H9 (cell line): ENCODE data around the gene R3HDM1. TPM values are rescaled to one million over a fixed set of nuclear protein-coding genes. Genes with fewer than 3 reads are reported as not detected.

ENCODE experiments used
- DNase-seq: peaks from one replicate; pipeline ENCODE4 v3.0.0-alpha.2; 2017
- H2AFZ ChIP-seq: one replicate; pipeline ENCODE4 v1.6.1; 2013; ENCODE audit warnings: mild to moderate bottlenecking, low read length, control low read depth, moderate library complexity
- H2AK5ac ChIP-seq: 2 replicates; pipeline ENCODE4 v1.6.1; 2013; ENCODE audit warnings: low read length, control low read depth, mixed read lengths; ENCODE audit not compliant: insufficient read length
- H2BK120ac ChIP-seq: one replicate; pipeline ENCODE4 v1.6.1; 2013; ENCODE audit warnings: low read depth, mild to moderate bottlenecking, low read length, control low read depth, inconsistent platforms; ENCODE audit not compliant: poor library complexity, severe bottlenecking
- H2BK12ac ChIP-seq: 2 replicates; pipeline ENCODE4 v1.6.1; 2013; ENCODE audit warnings: low read length, control low read depth, mixed read lengths, low read depth; ENCODE audit not compliant: insufficient read length
- H2BK15ac ChIP-seq: 2 replicates; pipeline ENCODE4 v1.6.1; 2013; ENCODE audit warnings: low read depth, low read length, control low read depth
- H2BK20ac ChIP-seq: one replicate; pipeline ENCODE4 v1.6.1; 2013; ENCODE audit warnings: low read depth, mild to moderate bottlenecking, low read length, control low read depth, inconsistent platforms; ENCODE audit not compliant: poor library complexity, severe bottlenecking
- H2BK5ac ChIP-seq: 2 replicates; pipeline ENCODE4 v1.6.1; 2013; ENCODE audit warnings: low read length, control low read depth, mixed read lengths; ENCODE audit not compliant: insufficient read length
- H3K14ac ChIP-seq: 2 replicates; pipeline ENCODE4 v1.6.1; 2013; ENCODE audit warnings: low read length, control low read depth; ENCODE audit not compliant: insufficient read depth
- H3K18ac ChIP-seq: 2 replicates; pipeline ENCODE4 v1.6.1; 2013; ENCODE audit warnings: low read depth, mild to moderate bottlenecking, mixed read lengths, low read length, control low read depth; ENCODE audit not compliant: insufficient read length
- H3K23ac ChIP-seq: 2 replicates; pipeline ENCODE4 v1.6.1; 2013; ENCODE audit warnings: low read length, control low read depth, mixed read lengths, low read depth; ENCODE audit not compliant: insufficient read length
- H3K23me2 ChIP-seq: 2 replicates; pipeline ENCODE4 v1.6.1; 2013; ENCODE audit warnings: low read depth, mild to moderate bottlenecking, mixed read lengths, low read length, control low read depth; ENCODE audit not compliant: insufficient read length, poor library complexity, severe bottlenecking
- H3K27ac ChIP-seq: 2 replicates; pipeline ENCODE4 v1.5.1; 2013; ENCODE audit warnings: low read length, control low read depth, mixed read lengths, low read depth; ENCODE audit not compliant: insufficient read length
- H3K27me3 ChIP-seq: 2 replicates; pipeline ENCODE4 v1.6.1; 2013; ENCODE audit warnings: low read length, control low read depth, inconsistent platforms; ENCODE audit not compliant: insufficient read depth
- H3K4ac ChIP-seq: 2 replicates; pipeline ENCODE4 v1.6.1; 2013; ENCODE audit warnings: low read depth, mild to moderate bottlenecking, control low read depth, inconsistent platforms, low read length, moderate library complexity
- H3K4me1 ChIP-seq: 2 replicates; pipeline ENCODE4 v1.6.1; 2013; ENCODE audit warnings: low read length, control low read depth, inconsistent platforms; ENCODE audit not compliant: insufficient read depth
- H3K4me2 ChIP-seq: 2 replicates; pipeline ENCODE4 v1.6.1; 2013; ENCODE audit warnings: low read length, control low read depth, mixed read lengths; ENCODE audit not compliant: insufficient read length, insufficient read depth
- H3K56ac ChIP-seq: 2 replicates; pipeline ENCODE4 v1.6.1; 2013; ENCODE audit warnings: low read depth, mild to moderate bottlenecking, mixed read lengths, low read length, control low read depth; ENCODE audit not compliant: insufficient read length
- H3K79me1 ChIP-seq: 2 replicates; pipeline ENCODE4 v1.6.1; 2013; ENCODE audit warnings: low read depth, mild to moderate bottlenecking, moderate library complexity, low read length, control low read depth, inconsistent platforms; ENCODE audit not compliant: insufficient read depth, poor library complexity, severe bottlenecking
- H3K79me2 ChIP-seq: 2 replicates; pipeline ENCODE4 v1.6.1; 2013; ENCODE audit warnings: low read length, control low read depth, inconsistent platforms; ENCODE audit not compliant: insufficient read depth
- H3K9ac ChIP-seq: 2 replicates; pipeline ENCODE4 v1.6.1; 2013; ENCODE audit warnings: low read length, control low read depth, mixed read lengths; ENCODE audit not compliant: insufficient read length; ENCODE audit errors: extremely low read depth
- H3K9me3 ChIP-seq: one replicate; pipeline ENCODE4 v1.6.1; 2013; ENCODE audit warnings: low read depth, low read length, inconsistent platforms; ENCODE audit not compliant: control insufficient read depth
- H3T11ph ChIP-seq: one replicate; pipeline ENCODE4 v1.6.1; 2013; ENCODE audit warnings: mild to moderate bottlenecking, low read length, control low read depth, inconsistent platforms
- H4K20me1 ChIP-seq: one replicate; pipeline ENCODE4 v1.6.1; 2013; ENCODE audit not compliant: control insufficient read depth, insufficient read length, insufficient read depth
- H4K5ac ChIP-seq: 2 replicates; pipeline ENCODE4 v1.6.1; 2013; ENCODE audit warnings: low read depth, mild to moderate bottlenecking, mixed read lengths, low read length, control low read depth; ENCODE audit not compliant: insufficient read length
- H4K8ac ChIP-seq: replicated peaks from 2 replicates; pipeline ENCODE4 v1.6.1; 2013; ENCODE audit warnings: low read length, control low read depth, mixed read lengths, low read depth; ENCODE audit not compliant: insufficient read length
- H4K91ac ChIP-seq: 2 replicates; pipeline ENCODE4 v1.6.1; 2013; ENCODE audit warnings: low read depth, mild to moderate bottlenecking, moderate library complexity, mixed read lengths, low read length, control low read depth; ENCODE audit not compliant: insufficient read length
- H3K27ac Mint-ChIP-seq, 3 experiments: 2 replicates in 2 of 3; 3 replicates in 1 of 3; pipeline ENCODE4 v1.8.0; 2020 to 2021; ENCODE audit warnings: mixed read lengths in 3 of 3, mild to moderate bottlenecking in 1 of 3, moderate library complexity in 1 of 3
- H3K27me3 Mint-ChIP-seq: 2 replicates; pipeline ENCODE4 v1.8.0; 2021; ENCODE audit warnings: low read depth, mild to moderate bottlenecking, moderate library complexity, mixed read lengths
- H3K36me3 Mint-ChIP-seq, 3 experiments: 2 replicates in 2 of 3; 3 replicates in 1 of 3; pipeline ENCODE4 v1.8.0; 2020 to 2021; ENCODE audit warnings: low read depth in 3 of 3, mixed read lengths in 3 of 3; ENCODE audit not compliant: insufficient read depth in 1 of 3
- H3K4me1 Mint-ChIP-seq, 2 experiments: 2 replicates each; pipeline ENCODE4 v1.8.0; 2020; ENCODE audit warnings: mixed read lengths in 2 of 2
- H3K4me3 Mint-ChIP-seq, 2 experiments: 2 replicates in 1 of 2; 3 replicates in 1 of 2; pipeline ENCODE4 v1.8.0; 2020 to 2021; ENCODE audit warnings: mild to moderate bottlenecking in 2 of 2, mixed read lengths in 2 of 2, moderate library complexity in 1 of 2
- H3K9me3 Mint-ChIP-seq, 2 experiments: 2 replicates in 1 of 2; 3 replicates in 1 of 2; pipeline ENCODE4 v1.8.0; 2020; ENCODE audit warnings: mild to moderate bottlenecking in 2 of 2, mixed read lengths in 2 of 2, moderate library complexity in 1 of 2
- WGBS: extraction: QIAGEN DNeasy Blood & Tissue Kit; methylation state at CpG from one replicate; pipeline ENCODE4 v1.1.7; 2013; ENCODE audit warnings: missing lambda C conversion rate, low lambda C conversion rate, mixed read lengths; ENCODE audit not compliant: insufficient read length; ENCODE audit errors: extremely low coverage; 5-methylcytosine and 5-hydroxymethylcytosine counted together
- total RNA-seq: library from RNA; stranded (reverse); gene quantifications from 2 replicates; pipeline ENCODE4 v1.2.1, GENCODE V29; 2021
- TF ChIP-seq, protein P1 (sequence below): fragments of 200-600 bp; sonication (generic); conservative IDR thresholded peaks from 3 replicates; pipeline ENCODE4 v1.8.0; 2021; ENCODE audit warnings: antibody characterized with exemption, mild to moderate bottlenecking

The R3HDM1 gene
- total RNA-seq, 1 experiment from 2014 or later, result 58.8 TPM

DNA sequence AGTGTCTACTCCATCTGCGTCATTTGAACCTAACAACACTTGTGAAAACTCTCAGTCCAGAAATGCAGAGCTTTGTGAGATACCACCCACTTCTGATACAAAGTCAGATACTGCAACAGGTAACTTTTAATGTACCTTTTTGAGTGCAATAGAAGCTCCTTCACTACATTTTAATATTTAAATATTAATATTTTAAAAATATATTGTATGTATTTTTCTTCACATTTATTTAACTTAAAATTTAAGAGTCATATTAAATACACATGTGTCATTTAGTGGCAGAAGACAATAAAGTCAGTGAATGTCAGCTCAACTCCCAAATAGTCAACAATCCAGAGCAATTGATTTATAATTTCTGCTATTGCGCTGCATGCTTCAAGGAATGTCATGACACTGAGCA, 224.3 kb downstream of the R3HDM1 start:
- peaks cover 45 to 70% (median 62%) of the 10 kb centered on the region in 3 experiments for H3K36me3 Mint-ChIP-seq

More for the DNA sequence above, 224.3 kb downstream of the R3HDM1 start:
- DNase-seq, result no peak
- Histone ChIP-seq H2BK20ac (no peak overlapping the region), H2BK12ac (no peak overlapping the region), H4K5ac (no peak overlapping the region), H3K4me1 (no peaks in the 10 kb centered on the region), H3K79me1 (peaks cover 5% of the 10 kb centered on the region), H3K18ac (no peak overlapping the region), H3K23ac (no peak overlapping the region), H3K79me2 (no peaks in the 10 kb centered on the region), H3K4me2 (no peak overlapping the region), H2AK5ac (no peak overlapping the region), H3K9me3 (no peaks in the 10 kb centered on the region), H3K14ac (no peak overlapping the region), H3T11ph (no peak overlapping the region), H3K27ac (no peak overlapping the region), H2BK15ac (no peak overlapping the region), H3K9ac (no peak overlapping the region), H4K8ac (no peak overlapping the region), H2BK5ac (no peak overlapping the region), H3K27me3 (no peaks in the 10 kb centered on the region), H3K4ac (no peak overlapping the region), H4K91ac (no peak overlapping the region), H3K23me2 (no peaks in the 10 kb centered on the region), H2BK120ac (no peak overlapping the region), H2AFZ (no peak overlapping the region), H4K20me1 (no peaks in the 10 kb centered on the region), H3K56ac (no peak overlapping the region)
- Mint-ChIP-seq H3K27me3 (no peaks in the 10 kb centered on the region), H3K9me3 (peaks cover 0 to 3% of the 10 kb centered on the region in 2 experiments; a peak in 1 of 5 replicates), H3K4me3 (no peak overlapping the region), H3K27ac (no peak overlapping the region), H3K4me1 (no peaks in the 10 kb centered on the region)
- TF ChIP-seq, protein P1, sequence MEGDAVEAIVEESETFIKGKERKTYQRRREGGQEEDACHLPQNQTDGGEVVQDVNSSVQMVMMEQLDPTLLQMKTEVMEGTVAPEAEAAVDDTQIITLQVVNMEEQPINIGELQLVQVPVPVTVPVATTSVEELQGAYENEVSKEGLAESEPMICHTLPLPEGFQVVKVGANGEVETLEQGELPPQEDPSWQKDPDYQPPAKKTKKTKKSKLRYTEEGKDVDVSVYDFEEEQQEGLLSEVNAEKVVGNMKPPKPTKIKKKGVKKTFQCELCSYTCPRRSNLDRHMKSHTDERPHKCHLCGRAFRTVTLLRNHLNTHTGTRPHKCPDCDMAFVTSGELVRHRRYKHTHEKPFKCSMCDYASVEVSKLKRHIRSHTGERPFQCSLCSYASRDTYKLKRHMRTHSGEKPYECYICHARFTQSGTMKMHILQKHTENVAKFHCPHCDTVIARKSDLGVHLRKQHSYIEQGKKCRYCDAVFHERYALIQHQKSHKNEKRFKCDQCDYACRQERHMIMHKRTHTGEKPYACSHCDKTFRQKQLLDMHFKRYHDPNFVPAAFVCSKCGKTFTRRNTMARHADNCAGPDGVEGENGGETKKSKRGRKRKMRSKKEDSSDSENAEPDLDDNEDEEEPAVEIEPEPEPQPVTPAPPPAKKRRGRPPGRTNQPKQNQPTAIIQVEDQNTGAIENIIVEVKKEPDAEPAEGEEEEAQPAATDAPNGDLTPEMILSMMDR, result no peak
- no CpG with 5 or more reads among the region's 2 CpGs for WGBS
